H1 (cell line): ENCODE results near the gene EVPLL. TPM values are rescaled to one million over a fixed set of nuclear protein-coding genes. Genes with fewer than 3 reads are reported as not detected.

ENCODE experiments used
- CTCF ChIA-PET: fragments of 300-600 bp; sonication (Branson Sonifier 250); formaldehyde crosslinking; loops from one replicate; lab custom pipeline; 2021; ENCODE audit not compliant: partially characterized antibody; lab: Charles Lee
- POLR2A ChIA-PET: fragments of 300-600 bp; sonication (Branson Sonifier 250); formaldehyde crosslinking; loops from one replicate; lab custom pipeline; 2021; ENCODE audit warnings: inconsistent platforms; ENCODE audit not compliant: partially characterized antibody; lab: Charles Lee
- DNase-seq, 2 experiments: peaks; one replicate each; pipeline versions ENCODE4 v3.0.0 to v3.0.0-alpha.2; 2010 to 2022; ENCODE audit warnings: low spot score in 2 of 2, low read depth in 1 of 2, mixed read lengths in 1 of 2
- FAIRE-seq: peaks from 2 replicates; lab custom pipeline; 2011; peaks lifted over from hg19 to GRCh38; lab: Jason Lieb, UNC
- H2AFZ ChIP-seq: 2 replicates; pipeline ENCODE4 v1.8.1; 2012; ENCODE audit warnings: low read length, inconsistent platforms
- H2AK5ac ChIP-seq: 2 replicates; pipeline ENCODE4 v1.6.1; 2013; ENCODE audit warnings: low read depth, low read length
- H2BK120ac ChIP-seq: replicated peaks from 2 replicates; pipeline ENCODE3; 2013; ENCODE audit warnings: low read depth, low read length, inconsistent platforms
- H2BK12ac ChIP-seq: 2 replicates; pipeline ENCODE4 v1.6.1; 2013; ENCODE audit warnings: low read depth, low read length
- H2BK15ac ChIP-seq: 2 replicates; pipeline ENCODE4 v1.6.1; 2013; ENCODE audit warnings: low read length
- H2BK20ac ChIP-seq: 2 replicates; pipeline ENCODE4 v1.6.1; 2013; ENCODE audit warnings: low read length
- H2BK5ac ChIP-seq: 2 replicates; pipeline ENCODE4 v1.6.1; 2013; ENCODE audit warnings: low read depth, low read length
- H3K14ac ChIP-seq: 2 replicates; pipeline ENCODE4 v1.6.1; 2013; ENCODE audit warnings: inconsistent platforms; ENCODE audit not compliant: insufficient read length
- H3K18ac ChIP-seq: 2 replicates; pipeline ENCODE4 v1.6.1; 2013; ENCODE audit warnings: low read length; ENCODE audit errors: extremely low read depth
- H3K23ac ChIP-seq: 2 replicates; pipeline ENCODE4 v1.6.1; 2013; ENCODE audit warnings: inconsistent platforms; ENCODE audit not compliant: insufficient read length
- H3K23me2 ChIP-seq: 2 replicates; pipeline ENCODE4 v1.6.1; 2013; ENCODE audit warnings: low read depth, low read length
- H3K27ac ChIP-seq: 2 replicates; pipeline ENCODE4 v1.6.1; 2011; ENCODE audit warnings: low read depth, low read length, inconsistent platforms
- H3K27me3 ChIP-seq, 4 experiments: replicated peaks in 1 of 4; 1 replicate in 1 of 4; 2 replicates in 3 of 4; pipeline versions ENCODE4 v1.6.1 to v1.8.1; 2011 to 2013; ENCODE audit warnings: low read length in 3 of 4, mild to moderate bottlenecking in 3 of 4, inconsistent platforms in 2 of 4, mixed read lengths in 2 of 4, moderate library complexity in 1 of 4; ENCODE audit not compliant: control insufficient read depth in 3 of 4, insufficient read depth in 3 of 4; ENCODE audit errors: extremely low read depth in 1 of 4
- H3K36me3 ChIP-seq, 4 experiments: 2 replicates each; pipeline versions ENCODE4 v1.6.1 to v1.8.1; 2011 to 2013; ENCODE audit warnings: mild to moderate bottlenecking in 4 of 4, low read length in 3 of 4, moderate library complexity in 2 of 4, control low read depth in 1 of 4, inconsistent platforms in 1 of 4; ENCODE audit not compliant: insufficient read depth in 4 of 4, control insufficient read depth in 2 of 4
- H3K4ac ChIP-seq: replicated peaks from 2 replicates; pipeline ENCODE3; 2013; ENCODE audit warnings: low read length, low read depth, mixed read lengths, inconsistent platforms; ENCODE audit not compliant: insufficient read length
- H3K4me1 ChIP-seq, 4 experiments: replicated peaks in 1 of 4; 1 replicate in 1 of 4; 2 replicates in 3 of 4; pipeline versions ENCODE4 v1.6.1 to v1.8.1; 2011 to 2013; ENCODE audit warnings: low read length in 3 of 4, inconsistent platforms in 2 of 4, mixed read lengths in 1 of 4; ENCODE audit not compliant: insufficient read depth in 4 of 4, control insufficient read depth in 3 of 4
- H3K4me2 ChIP-seq, 2 experiments: 2 replicates each; pipeline versions ENCODE4 v1.6.1 to v1.8.1; 2011 to 2013; ENCODE audit warnings: low read depth in 2 of 2, low read length in 2 of 2, control low read depth in 1 of 2, inconsistent platforms in 1 of 2, mild to moderate bottlenecking in 1 of 2; ENCODE audit not compliant: insufficient read depth in 1 of 2
- H3K4me3 ChIP-seq, 4 experiments: fragments of 200-600, 300-600 bp in 1 of 4; sonication (generic), shearing (Covaris generic), sonication (Bioruptor Twin) in 1 of 4; 2 replicates each; pipeline versions ENCODE4 v1.5.1 to v1.8.1; 2011 to 2016; ENCODE audit warnings: low read length in 4 of 4, low read depth in 3 of 4, control low read depth in 2 of 4, inconsistent platforms in 2 of 4, mild to moderate bottlenecking in 2 of 4, mixed read lengths in 1 of 4, moderate library complexity in 1 of 4; ENCODE audit not compliant: insufficient read depth in 2 of 4; ENCODE audit errors: extremely low read depth in 1 of 4
- H3K56ac ChIP-seq: replicated peaks from 2 replicates; pipeline ENCODE3; 2013; ENCODE audit warnings: low read depth, mild to moderate bottlenecking, mixed read lengths, low read length, inconsistent platforms; ENCODE audit not compliant: insufficient read length
- H3K79me1 ChIP-seq: 2 replicates; pipeline ENCODE4 v1.6.1; 2013; ENCODE audit warnings: low read depth, low read length, control low read depth
- H3K79me2 ChIP-seq, 2 experiments: 2 replicates each; pipeline versions ENCODE4 v1.6.1 to v1.8.1; 2012 to 2013; ENCODE audit warnings: low read length in 2 of 2, mild to moderate bottlenecking in 2 of 2, inconsistent platforms in 1 of 2; ENCODE audit not compliant: insufficient read depth in 2 of 2, control insufficient read depth in 1 of 2
- H3K9ac ChIP-seq, 4 experiments: replicated peaks in 1 of 4; 1 replicate in 1 of 4; 2 replicates in 3 of 4; pipeline versions ENCODE4 v1.6.1 to v1.8.1; 2011 to 2013; ENCODE audit warnings: low read depth in 3 of 4, low read length in 3 of 4, control low read depth in 2 of 4, mild to moderate bottlenecking in 2 of 4, moderate library complexity in 2 of 4, inconsistent platforms in 1 of 4; ENCODE audit errors: extremely low read depth in 1 of 4
- H3K9me3 ChIP-seq, 2 experiments: 2 replicates each; pipeline versions ENCODE4 v1.6.1 to v1.8.1; 2012 to 2013; ENCODE audit warnings: mild to moderate bottlenecking in 2 of 2, moderate library complexity in 2 of 2, control low read depth in 1 of 2, inconsistent platforms in 1 of 2, low read depth in 1 of 2, low read length in 1 of 2, mixed read lengths in 1 of 2; ENCODE audit not compliant: insufficient read depth in 2 of 2
- H4K20me1 ChIP-seq, 2 experiments: replicated peaks in 1 of 2; 2 replicates each; pipeline versions ENCODE3 to v1.8.1; 2011 to 2013; ENCODE audit warnings: inconsistent platforms in 2 of 2, low read length in 2 of 2, mild to moderate bottlenecking in 1 of 2; ENCODE audit not compliant: insufficient read depth in 2 of 2, control insufficient read depth in 1 of 2
- H4K5ac ChIP-seq: 2 replicates; pipeline ENCODE4 v1.6.1; 2013; ENCODE audit warnings: low read length, low read depth, mixed read lengths, inconsistent platforms; ENCODE audit not compliant: insufficient read length
- H4K8ac ChIP-seq: 2 replicates; pipeline ENCODE4 v1.8.0; 2013; ENCODE audit warnings: mild to moderate bottlenecking, moderate library complexity, low read length, inconsistent platforms; ENCODE audit not compliant: insufficient read depth; ENCODE audit errors: extremely low read depth
- H4K91ac ChIP-seq: replicated peaks from 2 replicates; pipeline ENCODE3; 2013; ENCODE audit warnings: low read length, mixed read lengths, inconsistent platforms; ENCODE audit not compliant: insufficient read length
- TAF7 ChIP-seq: optimal IDR thresholded peaks from 2 replicates; pipeline ENCODE3; 2011; ENCODE audit warnings: low read depth, mild to moderate bottlenecking, inconsistent platforms, low read length, moderate library complexity, borderline replicate concordance
- WGBS, 2 experiments: shearing (Covaris generic) in 1 of 2; methylation state at CpG; one replicate each; pipeline versions ENCODE4 v1.1.6 to v1.1.7; 2013 to 2015; ENCODE audit warnings: low lambda C conversion rate in 2 of 2, mixed read lengths in 2 of 2, inconsistent platforms in 1 of 2, low coverage in 1 of 2, missing lambda C conversion rate in 1 of 2; ENCODE audit not compliant: insufficient replicate concordance in 2 of 2, insufficient coverage in 1 of 2, insufficient read length in 1 of 2; ENCODE audit errors: extremely low coverage in 1 of 2, missing lambda C conversion rate in 1 of 2; 5-methylcytosine and 5-hydroxymethylcytosine counted together
- polyA plus RNA-seq, 7 experiments: library from polyadenylated mRNA; depleted of rRNA in 3 of 7; stranded (reverse) in 5 of 7; unstranded in 2 of 7; fragments of >200 nt in 5 of 7; fragments of 200-250 nt in 2 of 7; gene quantifications; 1 replicate in 5 of 7; 2 replicates in 1 of 7; 4 replicates in 1 of 7; pipeline versions ENCODE4 v1.2.1 to v1.2.3, GENCODE V29; 2011 to 2013; ENCODE audit warnings: missing spikeins in 2 of 7, mixed read lengths in 2 of 7
- total RNA-seq: library from RNA; stranded (reverse); fragmentation: NEBNext Ultra II Directional; extraction: Animal tissue kit (Norgen Biotek cat#: 25700); gene quantifications from 2 replicates; pipeline ENCODE4 v1.2.1, GENCODE V29; 2021

Gene EVPLL
- total and polyA plus RNA-seq, 2 of the 8 experiments (the other 6 are each of a cell fraction or from before 2014, with no cell fraction given), result 0.06 TPM; not detected in 1

GRCh38 chr17:18339933-18340332 lies 37.6 kb upstream of the EVPLL start:
- no peak for FAIRE-seq
- WGBS, 2 experiments, result 94% methylated on average over 13 of the region's 13 CpGs; no CpG with 5 or more reads in 1 of the 2 experiments
- CTCF ChIA-PET, result interaction anchor here (0.5 to 1.1 kb wide), 4 partner anchors 19 to 92 kb away, joined by 3 to 4 read pairs (median 3); no protein-coding TSS in a partner anchor
- no peak for TF ChIP-seq TAF7

More at GRCh38 chr17:18339933-18340332, 37.6 kb upstream of the EVPLL start:
- no peak for DNase-seq
- Histone ChIP-seq H3K23ac (no peak overlapping the region), H2AFZ (no peak overlapping the region), H2BK120ac (no peak overlapping the region), H3K4me1 (no peaks in the 10 kb centered on the region), H4K5ac (no peak overlapping the region), H3K79me2 (no peaks in the 10 kb centered on the region), H3K4me3 (no peak overlapping the region), H4K91ac (no peak overlapping the region), H3K56ac (no peak overlapping the region), H3K18ac (no peak overlapping the region), H3K14ac (no peak overlapping the region), H4K8ac (no peak overlapping the region), H2BK15ac (no peak overlapping the region), H3K4me2 (no peak overlapping the region), H3K4ac (no peak overlapping the region), H2BK12ac (no peak overlapping the region), H3K23me2 (no peaks in the 10 kb centered on the region), H3K27me3 (no peaks in the 10 kb centered on the region), H3K27ac (no peak overlapping the region), H2AK5ac (no peak overlapping the region), H2BK5ac (no peak overlapping the region), H3K79me1 (no peaks in the 10 kb centered on the region), H4K20me1 (no peaks in the 10 kb centered on the region), H3K9me3 (peaks cover 0 to 13% of the 10 kb centered on the region in 2 experiments; a peak in 1 of 4 replicates), H2BK20ac (no peak overlapping the region), H3K36me3 (peaks cover 34 to 80% (median 62%) of the 10 kb centered on the region in 4 experiments), H3K9ac (no peak overlapping the region)
- POLR2A ChIA-PET, result interaction anchor here (0.6 to 1.2 kb wide), 3 partner anchors 12 to 23 kb away, joined by 3 read pairs; partner anchors contain the start of gene SHMT1
